GM23338 (cell line): Measurements from ENCODE around the gene LCMT1. TPM values are rescaled to one million over a fixed set of nuclear protein-coding genes. Genes with fewer than 3 reads are reported as not detected.

Experiments
- ATAC-seq: fragments of 200-7000 bp; cut with Tn5 transposase; 3 replicates; pipeline ENCODE4 v1.9.1; 2020
- DNase-seq: peaks from one replicate; pipeline ENCODE4 v3.0.0-alpha.2; 2015; ENCODE audit warnings: low spot score
- H2AFZ ChIP-seq: fragments of 200-600 bp; sonication (generic); 2 replicates; pipeline ENCODE4 v1.8.0; 2016; ENCODE audit warnings: antibody characterized with exemption, mild to moderate bottlenecking, moderate library complexity
- H3F3A ChIP-seq: fragments of 200-600 bp; sonication (generic); replicated peaks from 2 replicates; pipeline ENCODE4 v1.8.0; 2017; ENCODE audit warnings: antibody characterized with exemption, mixed run types, low read depth
- H3K27ac ChIP-seq: fragments of 200-600 bp; sonication (generic); 2 replicates; pipeline ENCODE4 v1.6.1; 2016; ENCODE audit warnings: low read depth
- H3K27me3 ChIP-seq: fragments of 200-600 bp; sonication (generic); 2 replicates; pipeline ENCODE4 v1.8.0; 2016; ENCODE audit warnings: mild to moderate bottlenecking, mixed run types, moderate library complexity; ENCODE audit not compliant: insufficient read depth
- H3K36me3 ChIP-seq: fragments of 200-600 bp; sonication (generic); 2 replicates; pipeline ENCODE4 v1.8.0; 2016; ENCODE audit warnings: mild to moderate bottlenecking; ENCODE audit not compliant: insufficient read depth
- H3K4me1 ChIP-seq: fragments of 200-600 bp; sonication (generic); 2 replicates; pipeline ENCODE4 v1.8.0; 2016; ENCODE audit warnings: mild to moderate bottlenecking, moderate library complexity; ENCODE audit not compliant: insufficient read depth
- H3K4me2 ChIP-seq: fragments of 200-600 bp; sonication (generic); 2 replicates; pipeline ENCODE4 v1.7.1; 2017; ENCODE audit warnings: mixed run types
- H3K4me3 ChIP-seq: fragments of 200-600 bp; sonication (generic); 2 replicates; pipeline ENCODE4 v1.6.1; 2016; ENCODE audit warnings: mixed run types
- H3K79me2 ChIP-seq: fragments of 200-600 bp; sonication (generic); replicated peaks from 2 replicates; pipeline ENCODE4 v1.8.0; 2017; ENCODE audit warnings: mild to moderate bottlenecking; ENCODE audit not compliant: insufficient read depth
- H3K9me2 ChIP-seq: fragments of 200-600 bp; sonication (generic); 2 replicates; pipeline ENCODE4 v1.8.0; 2017; ENCODE audit not compliant: insufficient read depth
- H4K20me1 ChIP-seq: fragments of 200-600 bp; sonication (generic); replicated peaks from 2 replicates; pipeline ENCODE4 v1.8.0; 2017; ENCODE audit warnings: mild to moderate bottlenecking; ENCODE audit not compliant: insufficient read depth
- H3K27ac Mint-ChIP-seq: 2 replicates; pipeline ENCODE4 v1.8.0; 2020; ENCODE audit warnings: inconsistent platforms, mild to moderate bottlenecking, moderate library complexity, mixed read lengths
- H3K27me3 Mint-ChIP-seq: 3 replicates; pipeline ENCODE4 v1.8.0; 2022; ENCODE audit warnings: low read depth, mild to moderate bottlenecking, moderate library complexity, mixed read lengths, inconsistent platforms; ENCODE audit not compliant: insufficient read depth, poor library complexity
- H3K36me3 Mint-ChIP-seq: 3 replicates; pipeline ENCODE4 v1.8.0; 2021; ENCODE audit warnings: low read depth, mild to moderate bottlenecking, inconsistent platforms, moderate library complexity, mixed read lengths
- H3K4me1 Mint-ChIP-seq: 3 replicates; pipeline ENCODE4 v1.8.0; 2020; ENCODE audit warnings: mild to moderate bottlenecking, inconsistent platforms, mixed read lengths
- H3K4me3 Mint-ChIP-seq: 3 replicates; pipeline ENCODE4 v1.8.0; 2021; ENCODE audit warnings: moderate library complexity, mild to moderate bottlenecking, inconsistent platforms, mixed read lengths
- H3K9me3 Mint-ChIP-seq: 3 replicates; pipeline ENCODE4 v1.8.0; 2020; ENCODE audit warnings: moderate library complexity, mild to moderate bottlenecking, inconsistent platforms, mixed read lengths
- CREB1 ChIP-seq: fragments of 250-450 bp; sonication (Bioruptor Pico); IDR thresholded peaks from 2 replicates; pipeline ENCODE4 v1.5.0; 2020; ENCODE audit warnings: low read depth, mild to moderate bottlenecking, moderate library complexity
- EZH2 ChIP-seq: fragments of 200-600 bp; sonication (generic); IDR thresholded peaks from one replicate; pipeline ENCODE4 v1.8.0; 2017; ENCODE audit warnings: antibody characterized with exemption, mild to moderate bottlenecking, low read depth; ENCODE audit not compliant: unreplicated experiment
- EZH2phosphoT487 ChIP-seq: fragments of 200-600 bp; sonication (generic); IDR thresholded peaks from one replicate; pipeline ENCODE4 v1.8.1; 2018; ENCODE audit warnings: antibody characterized with exemption; ENCODE audit not compliant: unreplicated experiment
- JUNB ChIP-seq: IDR thresholded peaks from one replicate; pipeline ENCODE4 v1.6.1; 2016; ENCODE audit warnings: antibody characterized with exemption; ENCODE audit not compliant: unreplicated experiment
- NANOG ChIP-seq: IDR thresholded peaks from 2 replicates; pipeline ENCODE4 v1.6.1; 2016; ENCODE audit warnings: antibody characterized with exemption, borderline replicate concordance
- POLR2AphosphoS5 ChIP-seq: IDR thresholded peaks from 2 replicates; pipeline ENCODE4 v1.6.1; 2016; ENCODE audit warnings: antibody characterized with exemption, low read depth
- STAT1 ChIP-seq: IDR thresholded peaks from one replicate; pipeline ENCODE4 v1.6.1; 2016; ENCODE audit warnings: antibody characterized with exemption; ENCODE audit not compliant: unreplicated experiment
- ZNF114 ChIP-seq: fragments of 250-450 bp; sonication (Bioruptor Pico); IDR thresholded peaks from 2 replicates; pipeline ENCODE4 v1.5.0; 2020; ENCODE audit warnings: mild to moderate bottlenecking, moderate library complexity
- ZNF331 ChIP-seq: fragments of 250-450 bp; sonication (Bioruptor Pico); IDR thresholded peaks from 2 replicates; pipeline ENCODE4 v1.5.0; 2020; ENCODE audit warnings: low read depth, mild to moderate bottlenecking, moderate library complexity
- polyA plus RNA-seq: library from polyadenylated mRNA; unstranded; fragments of >200 nt; fragmentation: Nextera tagmentation; extraction: Ambion mirVana; gene quantifications from 2 replicates; pipeline ENCODE4 v1.2.1, GENCODE V29; 2016
- total RNA-seq: library from RNA; depleted of rRNA; stranded (reverse); fragments of >200 nt; shearing (Covaris generic); gene quantifications from 2 replicates; pipeline ENCODE4 v1.2.3, GENCODE V29; 2014
- TF ChIP-seq, protein P1 (sequence below): fragments of 250-450 bp; sonication (Bioruptor Pico); IDR thresholded peaks from 2 replicates; pipeline ENCODE4 v1.5.0; 2020; ENCODE audit warnings: mild to moderate bottlenecking, moderate library complexity
- TF ChIP-seq, protein P2 (sequence below): IDR thresholded peaks from 2 replicates; pipeline ENCODE4 v1.6.1; 2016; ENCODE audit warnings: antibody characterized with exemption
- TF ChIP-seq, protein P3 (sequence below), 2 experiments: fragments of 200-600 bp in 1 of 2; sonication (generic) in 1 of 2; conservative IDR thresholded peaks; 2 replicates each; pipeline versions ENCODE4 v1.5.1 to v1.6.1; 2016 to 2017; ENCODE audit warnings: antibody characterized with exemption in 2 of 2, low read depth in 2 of 2, mild to moderate bottlenecking in 2 of 2, moderate library complexity in 1 of 2
- TF ChIP-seq, protein P4 (sequence below): IDR thresholded peaks from one replicate; pipeline ENCODE4 v1.6.1; 2018; ENCODE audit warnings: antibody characterized with exemption; ENCODE audit not compliant: unreplicated experiment

Gene LCMT1
- total and polyA plus RNA-seq, 2 experiments from 2014 or later, result 56.2 to 84.6 TPM

DNA sequence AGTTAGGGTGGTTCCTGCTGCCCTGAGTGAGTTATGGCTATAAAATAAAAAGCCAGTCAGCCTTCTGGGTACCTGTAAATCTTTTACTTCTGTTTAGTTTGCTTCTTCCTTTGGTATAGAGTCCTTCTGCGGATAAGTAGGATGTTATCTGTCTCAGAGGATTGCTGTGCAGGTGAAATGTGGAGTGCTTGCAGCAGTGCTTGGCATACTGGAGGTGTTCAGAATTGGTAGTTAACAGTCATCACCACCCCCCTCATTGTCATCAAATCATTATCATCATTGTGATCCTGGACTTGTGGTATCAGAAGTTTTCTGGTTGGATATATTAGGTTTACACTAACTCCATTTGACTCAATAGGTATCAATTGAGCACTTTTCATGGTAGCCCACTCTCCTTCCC, 2.6 kb downstream of the LCMT1 start:
- TF ChIP-seq, protein P1, sequence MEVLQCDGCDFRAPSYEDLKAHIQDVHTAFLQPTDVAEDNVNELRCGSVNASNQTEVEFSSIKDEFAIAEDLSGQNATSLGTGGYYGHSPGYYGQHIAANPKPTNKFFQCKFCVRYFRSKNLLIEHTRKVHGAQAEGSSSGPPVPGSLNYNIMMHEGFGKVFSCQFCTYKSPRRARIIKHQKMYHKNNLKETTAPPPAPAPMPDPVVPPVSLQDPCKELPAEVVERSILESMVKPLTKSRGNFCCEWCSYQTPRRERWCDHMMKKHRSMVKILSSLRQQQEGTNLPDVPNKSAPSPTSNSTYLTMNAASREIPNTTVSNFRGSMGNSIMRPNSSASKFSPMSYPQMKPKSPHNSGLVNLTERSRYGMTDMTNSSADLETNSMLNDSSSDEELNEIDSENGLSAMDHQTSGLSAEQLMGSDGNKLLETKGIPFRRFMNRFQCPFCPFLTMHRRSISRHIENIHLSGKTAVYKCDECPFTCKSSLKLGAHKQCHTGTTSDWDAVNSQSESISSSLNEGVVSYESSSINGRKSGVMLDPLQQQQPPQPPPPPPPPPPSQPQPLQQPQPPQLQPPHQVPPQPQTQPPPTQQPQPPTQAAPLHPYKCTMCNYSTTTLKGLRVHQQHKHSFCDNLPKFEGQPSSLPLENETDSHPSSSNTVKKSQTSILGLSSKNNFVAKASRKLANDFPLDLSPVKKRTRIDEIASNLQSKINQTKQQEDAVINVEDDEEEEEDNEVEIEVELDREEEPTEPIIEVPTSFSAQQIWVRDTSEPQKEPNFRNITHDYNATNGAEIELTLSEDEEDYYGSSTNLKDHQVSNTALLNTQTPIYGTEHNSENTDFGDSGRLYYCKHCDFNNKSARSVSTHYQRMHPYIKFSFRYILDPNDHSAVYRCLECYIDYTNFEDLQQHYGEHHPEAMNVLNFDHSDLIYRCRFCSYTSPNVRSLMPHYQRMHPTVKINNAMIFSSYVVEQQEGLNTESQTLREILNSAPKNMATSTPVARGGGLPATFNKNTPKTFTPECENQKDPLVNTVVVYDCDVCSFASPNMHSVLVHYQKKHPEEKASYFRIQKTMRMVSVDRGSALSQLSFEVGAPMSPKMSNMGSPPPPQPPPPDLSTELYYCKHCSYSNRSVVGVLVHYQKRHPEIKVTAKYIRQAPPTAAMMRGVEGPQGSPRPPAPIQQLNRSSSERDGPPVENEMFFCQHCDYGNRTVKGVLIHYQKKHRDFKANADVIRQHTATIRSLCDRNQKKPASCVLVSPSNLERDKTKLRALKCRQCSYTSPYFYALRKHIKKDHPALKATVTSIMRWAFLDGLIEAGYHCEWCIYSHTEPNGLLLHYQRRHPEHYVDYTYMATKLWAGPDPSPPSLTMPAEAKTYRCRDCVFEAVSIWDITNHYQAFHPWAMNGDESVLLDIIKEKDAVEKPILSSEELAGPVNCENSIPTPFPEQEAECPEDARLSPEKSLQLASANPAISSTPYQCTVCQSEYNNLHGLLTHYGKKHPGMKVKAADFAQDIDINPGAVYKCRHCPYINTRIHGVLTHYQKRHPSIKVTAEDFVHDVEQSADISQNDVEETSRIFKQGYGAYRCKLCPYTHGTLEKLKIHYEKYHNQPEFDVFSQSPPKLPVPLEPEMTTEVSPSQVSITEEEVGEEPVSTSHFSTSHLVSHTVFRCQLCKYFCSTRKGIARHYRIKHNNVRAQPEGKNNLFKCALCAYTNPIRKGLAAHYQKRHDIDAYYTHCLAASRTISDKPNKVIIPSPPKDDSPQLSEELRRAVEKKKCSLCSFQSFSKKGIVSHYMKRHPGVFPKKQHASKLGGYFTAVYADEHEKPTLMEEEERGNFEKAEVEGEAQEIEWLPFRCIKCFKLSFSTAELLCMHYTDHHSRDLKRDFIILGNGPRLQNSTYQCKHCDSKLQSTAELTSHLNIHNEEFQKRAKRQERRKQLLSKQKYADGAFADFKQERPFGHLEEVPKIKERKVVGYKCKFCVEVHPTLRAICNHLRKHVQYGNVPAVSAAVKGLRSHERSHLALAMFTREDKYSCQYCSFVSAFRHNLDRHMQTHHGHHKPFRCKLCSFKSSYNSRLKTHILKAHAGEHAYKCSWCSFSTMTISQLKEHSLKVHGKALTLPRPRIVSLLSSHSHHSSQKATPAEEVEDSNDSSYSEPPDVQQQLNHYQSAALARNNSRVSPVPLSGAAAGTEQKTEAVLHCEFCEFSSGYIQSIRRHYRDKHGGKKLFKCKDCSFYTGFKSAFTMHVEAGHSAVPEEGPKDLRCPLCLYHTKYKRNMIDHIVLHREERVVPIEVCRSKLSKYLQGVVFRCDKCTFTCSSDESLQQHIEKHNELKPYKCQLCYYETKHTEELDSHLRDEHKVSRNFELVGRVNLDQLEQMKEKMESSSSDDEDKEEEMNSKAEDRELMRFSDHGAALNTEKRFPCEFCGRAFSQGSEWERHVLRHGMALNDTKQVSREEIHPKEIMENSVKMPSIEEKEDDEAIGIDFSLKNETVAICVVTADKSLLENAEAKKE (CRISPR knock-in tag), result no peak
- TF ChIP-seq NANOG (no peak), POLR2AphosphoS5 (no peak), CREB1 (CRISPR knock-in tag) (no peak), JUNB (no peak), EZH2phosphoT487 (no peak), ZNF331 (CRISPR knock-in tag) (no peak), STAT1 (no peak), ZNF114 (no peak), EZH2 (no peak)
- TF ChIP-seq, protein P2, sequence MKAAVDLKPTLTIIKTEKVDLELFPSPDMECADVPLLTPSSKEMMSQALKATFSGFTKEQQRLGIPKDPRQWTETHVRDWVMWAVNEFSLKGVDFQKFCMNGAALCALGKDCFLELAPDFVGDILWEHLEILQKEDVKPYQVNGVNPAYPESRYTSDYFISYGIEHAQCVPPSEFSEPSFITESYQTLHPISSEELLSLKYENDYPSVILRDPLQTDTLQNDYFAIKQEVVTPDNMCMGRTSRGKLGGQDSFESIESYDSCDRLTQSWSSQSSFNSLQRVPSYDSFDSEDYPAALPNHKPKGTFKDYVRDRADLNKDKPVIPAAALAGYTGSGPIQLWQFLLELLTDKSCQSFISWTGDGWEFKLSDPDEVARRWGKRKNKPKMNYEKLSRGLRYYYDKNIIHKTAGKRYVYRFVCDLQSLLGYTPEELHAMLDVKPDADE, result no peak
- TF ChIP-seq, protein P3, sequence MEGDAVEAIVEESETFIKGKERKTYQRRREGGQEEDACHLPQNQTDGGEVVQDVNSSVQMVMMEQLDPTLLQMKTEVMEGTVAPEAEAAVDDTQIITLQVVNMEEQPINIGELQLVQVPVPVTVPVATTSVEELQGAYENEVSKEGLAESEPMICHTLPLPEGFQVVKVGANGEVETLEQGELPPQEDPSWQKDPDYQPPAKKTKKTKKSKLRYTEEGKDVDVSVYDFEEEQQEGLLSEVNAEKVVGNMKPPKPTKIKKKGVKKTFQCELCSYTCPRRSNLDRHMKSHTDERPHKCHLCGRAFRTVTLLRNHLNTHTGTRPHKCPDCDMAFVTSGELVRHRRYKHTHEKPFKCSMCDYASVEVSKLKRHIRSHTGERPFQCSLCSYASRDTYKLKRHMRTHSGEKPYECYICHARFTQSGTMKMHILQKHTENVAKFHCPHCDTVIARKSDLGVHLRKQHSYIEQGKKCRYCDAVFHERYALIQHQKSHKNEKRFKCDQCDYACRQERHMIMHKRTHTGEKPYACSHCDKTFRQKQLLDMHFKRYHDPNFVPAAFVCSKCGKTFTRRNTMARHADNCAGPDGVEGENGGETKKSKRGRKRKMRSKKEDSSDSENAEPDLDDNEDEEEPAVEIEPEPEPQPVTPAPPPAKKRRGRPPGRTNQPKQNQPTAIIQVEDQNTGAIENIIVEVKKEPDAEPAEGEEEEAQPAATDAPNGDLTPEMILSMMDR (conservative IDR thresholded peaks at IDR 0.05; ENCODE audit: low read depth in 2 of 2), result no peak
- TF ChIP-seq, protein P4, sequence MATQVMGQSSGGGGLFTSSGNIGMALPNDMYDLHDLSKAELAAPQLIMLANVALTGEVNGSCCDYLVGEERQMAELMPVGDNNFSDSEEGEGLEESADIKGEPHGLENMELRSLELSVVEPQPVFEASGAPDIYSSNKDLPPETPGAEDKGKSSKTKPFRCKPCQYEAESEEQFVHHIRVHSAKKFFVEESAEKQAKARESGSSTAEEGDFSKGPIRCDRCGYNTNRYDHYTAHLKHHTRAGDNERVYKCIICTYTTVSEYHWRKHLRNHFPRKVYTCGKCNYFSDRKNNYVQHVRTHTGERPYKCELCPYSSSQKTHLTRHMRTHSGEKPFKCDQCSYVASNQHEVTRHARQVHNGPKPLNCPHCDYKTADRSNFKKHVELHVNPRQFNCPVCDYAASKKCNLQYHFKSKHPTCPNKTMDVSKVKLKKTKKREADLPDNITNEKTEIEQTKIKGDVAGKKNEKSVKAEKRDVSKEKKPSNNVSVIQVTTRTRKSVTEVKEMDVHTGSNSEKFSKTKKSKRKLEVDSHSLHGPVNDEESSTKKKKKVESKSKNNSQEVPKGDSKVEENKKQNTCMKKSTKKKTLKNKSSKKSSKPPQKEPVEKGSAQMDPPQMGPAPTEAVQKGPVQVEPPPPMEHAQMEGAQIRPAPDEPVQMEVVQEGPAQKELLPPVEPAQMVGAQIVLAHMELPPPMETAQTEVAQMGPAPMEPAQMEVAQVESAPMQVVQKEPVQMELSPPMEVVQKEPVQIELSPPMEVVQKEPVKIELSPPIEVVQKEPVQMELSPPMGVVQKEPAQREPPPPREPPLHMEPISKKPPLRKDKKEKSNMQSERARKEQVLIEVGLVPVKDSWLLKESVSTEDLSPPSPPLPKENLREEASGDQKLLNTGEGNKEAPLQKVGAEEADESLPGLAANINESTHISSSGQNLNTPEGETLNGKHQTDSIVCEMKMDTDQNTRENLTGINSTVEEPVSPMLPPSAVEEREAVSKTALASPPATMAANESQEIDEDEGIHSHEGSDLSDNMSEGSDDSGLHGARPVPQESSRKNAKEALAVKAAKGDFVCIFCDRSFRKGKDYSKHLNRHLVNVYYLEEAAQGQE, result no peak
- Histone ChIP-seq H4K20me1 (peaks cover 14% of the 10 kb centered on the region), H3K79me2 (peaks cover 78% of the 10 kb centered on the region), H2AFZ (no peak overlapping the region), H3K36me3 (no peaks in the 10 kb centered on the region), H3K9me2 (no peaks in the 10 kb centered on the region), H3K4me3 (no peak overlapping the region), H3K27ac (no peak overlapping the region), H3K4me1 (peaks cover 5% of the 10 kb centered on the region), H3F3A (no peaks in the 10 kb centered on the region), H3K4me2 (no peak overlapping the region), H3K27me3 (no peaks in the 10 kb centered on the region)
- Mint-ChIP-seq H3K27ac (no peak overlapping the region), H3K4me3 (no peak overlapping the region), H3K27me3 (peaks cover 6% of the 10 kb centered on the region), H3K9me3 (no peaks in the 10 kb centered on the region; the same call in 2 of the 3 replicates), H3K36me3 (peaks cover 13% of the 10 kb centered on the region), H3K4me1 (peaks cover 8% of the 10 kb centered on the region)
- DNase-seq (no peak), ATAC-seq (no peak)
